RKO (cell line): Measurements from ENCODE around the gene OR6N2.
A peak's percentile ranks its signal among the peaks of the same experiment; 100 is the strongest.

ENCODE experiments used
- DNase-seq: peaks from one replicate; pipeline ENCODE4 v3.0.0-alpha.2; 2016; ENCODE audit warnings: low spot score

Gene OR6N2

GRCh38 chr1:158781104-158781503, at the start of gene OR6N2:
Gene OR6N2 (minus strand): TSS chr1:158781204. CDS start chr1:158777635, 3,569 bp downstream.
- no peak for DNase-seq

DNA sequence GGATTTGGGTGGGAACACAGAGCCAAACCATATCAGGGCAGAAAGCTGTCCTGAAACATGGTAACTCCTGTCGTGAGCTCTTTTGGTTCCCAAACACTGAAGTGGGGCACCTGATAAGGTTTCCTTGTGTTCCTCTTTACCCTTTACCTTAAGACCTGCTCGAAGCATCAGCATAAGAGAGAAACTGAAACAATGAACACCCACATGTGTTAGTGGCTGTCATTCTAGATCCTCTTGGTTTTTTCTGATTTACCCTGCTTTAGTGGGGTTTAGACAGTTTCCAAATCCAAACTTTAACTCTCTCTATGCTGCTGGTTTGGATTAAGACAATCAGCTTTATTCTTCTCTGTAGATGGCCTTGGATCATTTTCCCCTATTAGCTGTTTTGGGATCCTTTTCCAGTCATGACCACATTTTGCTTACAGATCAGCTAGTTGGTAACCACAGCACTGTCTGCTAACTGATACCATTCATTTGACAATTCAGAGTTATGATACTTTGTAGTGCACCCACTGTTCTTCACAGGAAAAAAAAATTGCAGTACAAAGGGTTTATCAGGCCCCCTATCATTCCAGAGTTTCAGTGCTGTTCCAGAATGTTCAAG, 49.2 kb upstream of the OR6N2 start:
- no peak for DNase-seq

DNA sequence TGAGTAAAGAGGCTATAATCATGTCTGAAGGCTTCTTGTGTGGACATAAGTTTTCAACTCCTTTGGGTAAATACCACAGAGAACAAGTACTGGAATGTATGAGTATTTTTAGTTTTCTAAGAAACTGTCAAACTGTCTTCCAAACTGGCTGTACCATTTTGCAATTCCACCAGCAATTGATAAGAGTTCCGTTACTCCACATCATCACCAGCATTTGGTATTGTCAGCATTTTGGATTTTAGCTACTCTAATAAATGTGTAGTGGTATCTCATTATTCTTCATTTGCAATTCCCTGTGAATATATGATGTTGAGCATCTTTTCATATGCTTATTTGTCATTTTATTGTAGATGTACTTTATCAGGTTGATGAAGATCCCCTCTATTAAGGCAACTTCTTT, 40.7 kb upstream of the OR6N2 start:
- DNase-seq, result no peak

GRCh38 chr1:158819461-158820443, 38.7 kb upstream of the OR6N2 start:
- no peak for DNase-seq

GRCh38 chr1:158818975-158819431, 38.0 kb upstream of the OR6N2 start:
- no peak for DNase-seq

DNA sequence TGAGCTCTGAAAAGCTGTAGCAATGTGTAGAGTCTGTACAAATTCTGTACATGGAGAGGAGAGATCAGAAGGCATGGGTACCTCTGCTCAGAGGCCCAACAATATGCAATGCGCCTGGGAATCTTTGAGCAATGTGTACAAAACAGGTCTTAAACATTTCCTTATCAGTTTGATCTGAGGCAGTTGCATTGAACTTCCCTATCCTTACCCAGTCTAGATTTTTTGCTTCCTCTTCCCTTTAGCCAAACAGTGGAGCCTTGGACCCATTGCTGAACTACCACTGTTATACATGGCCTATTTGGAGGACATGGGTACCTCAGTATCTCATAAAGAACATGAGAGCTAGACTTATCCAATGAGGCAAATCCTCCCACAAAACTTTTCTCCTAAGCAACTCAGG, 37.6 kb upstream of the OR6N2 start:
- DNase-seq, result no peak

- DNase-seq, result no peak
Observed at GRCh38 chr1:158814970-158815369, 34.0 kb upstream of the OR6N2 start.

DNA sequence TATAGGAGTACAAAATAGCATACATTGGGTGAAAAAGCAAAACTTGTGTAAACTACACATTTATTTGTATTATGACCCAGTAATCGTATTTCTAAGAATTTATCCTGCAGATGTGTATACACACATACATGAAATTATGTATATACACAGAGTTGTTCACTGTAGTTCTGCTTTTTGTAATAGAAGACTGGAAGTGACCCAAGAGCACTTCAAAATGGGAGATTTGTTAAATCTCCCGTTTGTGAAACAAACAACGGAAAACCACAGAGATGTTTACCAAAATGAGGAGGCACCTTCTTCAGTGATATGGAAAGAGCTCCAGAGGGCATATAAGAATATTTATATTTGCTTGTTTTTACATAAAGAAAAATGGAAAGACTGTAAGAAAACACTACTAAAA, 32.2 kb upstream of the OR6N2 start:
- no peak for DNase-seq

- DNase-seq, result no peak
Observed at GRCh38 chr1:158812336-158812735, 31.3 kb upstream of the OR6N2 start.

DNA sequence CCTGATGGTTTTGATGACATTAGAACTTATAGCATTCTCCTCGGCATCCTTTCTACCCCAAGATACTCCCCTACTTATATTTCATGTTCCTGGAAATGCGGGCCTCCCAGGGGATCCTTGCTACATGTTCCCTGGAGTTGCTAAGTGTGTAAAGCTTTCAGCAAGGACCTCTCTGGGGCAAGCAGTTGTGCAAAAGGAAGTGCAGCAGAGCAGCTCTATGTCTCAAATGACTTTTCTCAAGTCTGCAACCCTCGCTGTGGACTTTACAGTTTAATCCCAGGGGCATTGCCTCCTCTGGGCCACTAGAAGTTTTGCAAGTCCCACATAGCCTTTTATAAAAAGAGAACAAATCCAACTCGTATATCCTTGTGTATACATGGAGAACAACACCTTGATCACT, 29.3 kb upstream of the OR6N2 start:
- DNase-seq, result no peak

DNA sequence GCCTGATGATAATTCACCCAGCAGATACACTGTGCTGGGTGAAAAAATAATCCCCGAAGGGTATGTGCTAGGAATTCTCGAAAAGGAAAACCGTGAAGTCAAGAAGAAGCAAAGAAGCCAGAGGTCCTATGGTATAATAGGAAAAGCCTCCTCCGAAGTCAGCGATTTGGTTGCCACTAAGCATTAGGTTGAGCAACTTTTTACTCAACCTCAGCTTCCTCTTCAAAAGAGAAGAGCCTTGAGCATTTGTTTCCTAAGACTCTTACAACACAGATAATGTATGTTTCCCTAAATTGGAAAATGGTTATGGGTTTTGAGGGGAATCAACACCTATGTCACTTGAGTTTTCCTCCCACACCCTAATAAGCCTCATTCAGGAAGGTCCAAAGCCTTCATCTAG, 28.9 kb upstream of the OR6N2 start:
- no peak for DNase-seq

DNA sequence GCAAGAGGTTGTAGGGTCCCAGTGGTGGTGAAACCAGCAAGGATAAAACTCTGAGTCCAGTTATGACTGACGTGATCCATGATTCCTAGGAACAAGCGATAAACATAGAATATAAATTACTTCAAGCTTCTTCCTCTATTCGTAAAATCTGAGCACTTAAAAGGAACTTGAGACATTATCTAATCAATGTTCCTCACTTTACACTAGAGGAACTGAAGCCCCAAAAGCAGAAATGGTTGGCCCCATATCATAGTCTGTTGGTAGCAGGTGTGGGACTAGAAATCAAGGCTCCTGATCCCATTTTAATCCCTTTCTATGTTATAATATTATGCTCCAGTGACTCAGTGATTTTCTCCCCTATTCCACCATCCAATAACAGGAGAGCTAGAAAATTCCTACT, 28.3 kb upstream of the OR6N2 start:
- no peak for DNase-seq

- DNase-seq, result no peak
Observed at GRCh38 chr1:158806916-158807536, 26.0 kb upstream of the OR6N2 start.

DNA sequence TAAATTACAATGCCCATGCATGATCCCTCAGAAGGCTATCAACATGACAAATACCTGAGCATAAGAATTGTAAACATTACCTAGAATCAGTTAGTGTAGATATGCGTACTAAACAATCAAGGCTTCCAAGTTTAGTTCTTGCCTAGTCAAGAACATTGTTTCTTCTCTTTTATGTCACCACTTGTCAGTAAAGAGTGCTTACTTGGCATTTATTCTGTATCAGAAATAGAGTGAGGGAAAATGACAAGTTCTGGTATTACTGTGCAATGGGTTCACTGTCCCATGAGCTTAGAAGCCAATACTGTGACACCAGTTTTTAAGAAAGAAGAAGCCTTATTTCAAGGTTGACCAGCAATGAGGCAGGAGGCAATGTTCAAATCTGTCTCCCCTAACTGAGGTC, 22.7 kb upstream of the OR6N2 start:
- no peak for DNase-seq

- DNase-seq, result no peak
Observed at GRCh38 chr1:158801396-158801795, 20.4 kb upstream of the OR6N2 start.

- no peak for DNase-seq
Observed at GRCh38 chr1:158800526-158800925, 19.5 kb upstream of the OR6N2 start.

DNA sequence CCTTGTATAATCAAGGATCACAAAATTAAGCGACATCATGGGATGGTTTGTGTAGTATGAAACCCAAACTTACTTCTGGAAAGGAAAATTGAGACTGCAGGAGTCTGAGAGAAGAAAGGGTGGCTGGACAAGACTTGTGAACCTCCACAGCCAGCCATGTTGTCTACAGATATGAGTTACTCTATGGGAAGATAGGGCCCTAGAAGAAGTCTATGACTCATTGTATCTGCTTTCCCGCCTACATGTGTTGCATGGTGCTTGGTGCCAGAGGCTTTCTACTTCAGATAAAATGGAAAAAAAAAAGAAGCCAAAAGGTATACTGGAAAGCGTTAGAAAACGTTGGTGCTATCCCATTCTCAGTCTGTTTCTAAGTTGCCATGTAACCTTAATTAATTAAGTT, 18.7 kb upstream of the OR6N2 start:
- DNase-seq, result no peak

- DNase-seq, result peak; percentile 7
Observed at GRCh38 chr1:158798531-158798930, 17.5 kb upstream of the OR6N2 start.

DNA sequence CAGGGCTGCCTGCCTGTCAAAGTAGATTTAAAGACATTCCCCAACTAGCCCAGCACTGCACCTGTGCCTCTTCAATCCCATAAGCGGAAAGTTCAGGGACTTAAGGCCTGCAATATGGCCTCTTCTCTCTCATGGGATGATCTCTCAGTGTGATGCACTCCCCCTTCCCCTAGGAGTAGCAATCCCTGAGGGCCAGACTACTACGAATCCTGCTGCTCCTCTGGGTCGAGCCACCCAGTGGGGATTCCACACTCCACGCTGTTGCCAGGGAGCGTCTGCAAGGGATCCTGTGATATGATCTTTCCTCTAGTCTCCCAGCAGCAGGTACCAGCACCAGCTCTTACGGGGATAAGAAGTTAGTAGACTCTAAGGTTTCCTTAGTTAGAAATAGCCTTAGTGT, 13.2 kb upstream of the OR6N2 start:
- DNase-seq, result no peak

GRCh38 chr1:158793604-158794003, 12.6 kb upstream of the OR6N2 start:
- DNase-seq, result no peak

DNA sequence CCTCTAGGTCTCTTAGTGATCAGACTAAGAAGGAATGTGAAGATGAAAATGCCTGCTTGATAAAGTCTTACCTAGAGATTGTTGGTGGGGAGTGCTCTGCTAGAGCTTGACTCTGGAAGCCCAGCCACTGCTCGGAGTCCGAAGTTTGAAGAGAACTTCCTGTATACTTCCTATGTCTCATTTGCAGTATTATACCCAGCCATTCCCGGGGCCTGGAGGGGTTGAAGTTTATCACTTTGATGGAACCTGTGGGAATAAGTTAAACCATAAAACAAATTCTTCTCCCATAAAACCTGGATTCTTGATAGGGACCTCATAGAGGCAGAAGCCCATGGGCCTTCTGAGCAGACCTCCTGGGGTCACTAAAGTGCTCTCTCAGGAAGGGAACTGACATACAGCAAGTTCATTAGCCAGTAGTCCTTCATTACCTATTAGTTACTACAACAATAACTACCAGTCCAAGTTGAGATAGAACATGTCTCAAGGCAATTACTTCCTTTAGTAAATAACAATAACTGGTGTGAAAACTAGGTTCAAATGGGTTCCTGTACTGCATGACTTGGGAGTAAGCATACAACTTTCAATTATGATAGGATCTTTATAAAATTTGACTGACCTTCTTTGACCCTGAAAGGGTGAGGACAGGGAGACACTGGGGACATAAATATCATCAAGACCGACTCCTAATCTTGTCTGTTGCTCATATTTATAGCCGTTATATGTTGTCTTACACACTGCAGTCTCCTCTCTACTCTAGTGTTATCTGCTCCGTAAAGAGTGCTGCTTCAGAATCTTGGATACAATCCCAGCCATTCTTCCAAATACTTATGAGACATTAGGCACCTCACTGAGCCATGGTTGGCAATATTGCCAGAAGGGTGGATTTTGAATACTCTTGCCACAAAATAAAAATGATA, 8.8 kb downstream of the OR6N2 start, which contains the start of gene OR6N1:
OR6N1 (minus strand) TSS at position 246 of the 917 bp plus-strand sequence. CDS start 5,513 bp downstream, outside the sequence.
- DNase-seq, result no peak

- no peak for DNase-seq
Observed at GRCh38 chr1:158754420-158754819, 26.6 kb downstream of the OR6N2 start, which contains the start of gene OR6K6. Gene OR6K6 (plus strand): TSS chr1:158754720. CDS start chr1:158754888, 168 bp downstream.
